DND-41 (cell line): ENCODE measurements around the gene RNASE4.

ENCODE experiments used
- ATAC-seq: fragments of 200-7000 bp; cut with Tn5 transposase; 3 replicates; pipeline ENCODE4 v1.9.1; 2021; ENCODE audit warnings: low read depth; ENCODE audit not compliant: insufficient read depth
- DNase-seq: peaks from one replicate; pipeline ENCODE4 v3.0.0-alpha.2; 2020
- H2AFZ ChIP-seq: 2 replicates; pipeline ENCODE4 v1.6.0; 2012; ENCODE audit warnings: low read depth, low read length
- H3K27ac ChIP-seq: 2 replicates; pipeline ENCODE4 v1.5.1; 2012; ENCODE audit warnings: low read length, inconsistent platforms
- H3K27me3 ChIP-seq: fragments of 200-600 bp; sonication (generic); 2 replicates; pipeline ENCODE4 v1.6.0; 2012; ENCODE audit warnings: low read length, mild to moderate bottlenecking, inconsistent platforms; ENCODE audit not compliant: insufficient read depth, poor library complexity
- H3K36me3 ChIP-seq: 2 replicates; pipeline ENCODE4 v1.5.1; 2012; ENCODE audit warnings: low read length, inconsistent platforms; ENCODE audit not compliant: insufficient read depth
- H3K4me1 ChIP-seq: 2 replicates; pipeline ENCODE4 v1.5.1; 2012; ENCODE audit warnings: mild to moderate bottlenecking, low read length; ENCODE audit not compliant: insufficient read depth
- H3K4me2 ChIP-seq: 2 replicates; pipeline ENCODE4 v1.6.0; 2012; ENCODE audit warnings: mild to moderate bottlenecking, moderate library complexity, low read length, inconsistent platforms; ENCODE audit not compliant: insufficient read depth
- H3K4me3 ChIP-seq, 2 experiments: fragments of 200-600 bp in 1 of 2; shearing (Covaris generic) in 1 of 2; 2 replicates each; pipeline ENCODE4 v1.5.1; 2012 to 2016; ENCODE audit warnings: inconsistent platforms in 2 of 2, low read length in 2 of 2, mild to moderate bottlenecking in 2 of 2, low read depth in 1 of 2, moderate library complexity in 1 of 2
- H3K79me2 ChIP-seq: 2 replicates; pipeline ENCODE4 v1.6.0; 2012; ENCODE audit warnings: low read length, inconsistent platforms; ENCODE audit not compliant: insufficient read depth
- H3K9ac ChIP-seq: 2 replicates; pipeline ENCODE4 v1.6.0; 2012; ENCODE audit warnings: low read depth, mild to moderate bottlenecking, inconsistent platforms, low read length, moderate library complexity
- H3K9me3 ChIP-seq: 2 replicates; pipeline ENCODE4 v1.5.1; 2012; ENCODE audit warnings: low read length, moderate library complexity, mild to moderate bottlenecking, inconsistent platforms; ENCODE audit not compliant: insufficient read depth, severe bottlenecking
- H4K20me1 ChIP-seq: 2 replicates; pipeline ENCODE4 v1.6.0; 2012; ENCODE audit warnings: low read length; ENCODE audit not compliant: insufficient read depth
- CTCF ChIP-seq: IDR thresholded peaks from 2 replicates; pipeline ENCODE4 v1.5.1; 2012; ENCODE audit warnings: borderline replicate concordance, low read length, moderate library complexity, mild to moderate bottlenecking; ENCODE audit not compliant: poor library complexity, severe bottlenecking; ENCODE audit errors: extremely low read depth
- EZH2 ChIP-seq: IDR thresholded peaks from 3 replicates; pipeline ENCODE4 v1.6.1; 2012; ENCODE audit warnings: borderline replicate concordance, low read depth, mild to moderate bottlenecking, moderate library complexity, low read length, inconsistent platforms; ENCODE audit not compliant: severe bottlenecking

RNASE4 gene

GRCh38 chr14:20750194-20750593 is 65.8 kb downstream of the RNASE4 start:
- no peak overlapping the region for H3K4me2 ChIP-seq
- peaks cover 3% of the 10 kb centered on the region for H3K27me3 ChIP-seq
- no peak for TF ChIP-seq CTCF
- TF ChIP-seq EZH2: no peak
- H3K27ac ChIP-seq: no peak overlapping the region
- no peak overlapping the region for H3K4me3 ChIP-seq
- DNase-seq (no peak), ATAC-seq (no peak)
- H3K9me3 ChIP-seq: peaks cover 13% of the 10 kb centered on the region
- H3K36me3 ChIP-seq: no peaks in the 10 kb centered on the region
- no peaks in the 10 kb centered on the region for H4K20me1 ChIP-seq
- H3K9ac ChIP-seq: no peak overlapping the region
- no peak overlapping the region for H2AFZ ChIP-seq
- H3K4me1 ChIP-seq: no peaks in the 10 kb centered on the region
- H3K79me2 ChIP-seq: no peaks in the 10 kb centered on the region
